Astrocyte (in vitro differentiated cells and primary cell): Measurements from ENCODE around the gene ZDHHC4. TPM values are rescaled to one million over a fixed set of nuclear protein-coding genes. Genes with fewer than 3 reads are reported as not detected.
"Not testable (repeated sequence)": the region's sequence is repeated elsewhere in the genome, so short reads cannot be mapped to it uniquely, and the experiment has no call there.

Experiments
- DNase-seq: peaks from one replicate; pipeline ENCODE4 v3.0.0-alpha.2; 2010; ENCODE audit warnings: low read depth
- FAIRE-seq: peaks from 2 replicates; lab custom pipeline; 2011; peaks lifted over from hg19 to GRCh38; lab: Jason Lieb, UNC
- H2AFZ ChIP-seq: 2 replicates; pipeline ENCODE4 v1.6.0; 2012; ENCODE audit warnings: low read depth, low read length, inconsistent platforms
- H3K27ac ChIP-seq: 2 replicates; pipeline ENCODE4 v1.5.1; 2011; ENCODE audit warnings: low read depth, low read length, inconsistent platforms
- H3K27me3 ChIP-seq: 2 replicates; pipeline ENCODE4 v1.6.0; 2011; ENCODE audit warnings: low read length, inconsistent platforms; ENCODE audit not compliant: insufficient read depth
- H3K36me3 ChIP-seq: 2 replicates; pipeline ENCODE4 v1.5.1; 2011; ENCODE audit warnings: low read length, inconsistent platforms; ENCODE audit not compliant: insufficient read depth
- H3K4me1 ChIP-seq: 2 replicates; pipeline ENCODE4 v1.5.1; 2011; ENCODE audit warnings: low read length, inconsistent platforms; ENCODE audit not compliant: insufficient read depth
- H3K4me2 ChIP-seq: 2 replicates; pipeline ENCODE4 v1.6.0; 2012; ENCODE audit warnings: low read length, inconsistent platforms
- H3K4me3 ChIP-seq: 2 replicates; pipeline ENCODE4 v1.5.1; 2011; ENCODE audit warnings: low read depth, mild to moderate bottlenecking, low read length, inconsistent platforms; ENCODE audit not compliant: insufficient read depth
- H3K79me2 ChIP-seq: 2 replicates; pipeline ENCODE4 v1.6.0; 2012; ENCODE audit warnings: mild to moderate bottlenecking, low read length, inconsistent platforms; ENCODE audit not compliant: insufficient read depth
- H3K9ac ChIP-seq: 2 replicates; pipeline ENCODE4 v1.6.0; 2012; ENCODE audit warnings: mild to moderate bottlenecking, low read length, inconsistent platforms
- H3K9me3 ChIP-seq: 2 replicates; pipeline ENCODE4 v1.5.1; 2012; ENCODE audit warnings: low read depth, mild to moderate bottlenecking, low read length, inconsistent platforms; ENCODE audit not compliant: insufficient read depth
- H4K20me1 ChIP-seq: 2 replicates; pipeline ENCODE4 v1.6.0; 2012; ENCODE audit warnings: low read length, inconsistent platforms; ENCODE audit not compliant: insufficient read depth
- H3K27ac Mint-ChIP-seq: one replicate; pipeline ENCODE4 v1.8.0; 2021; ENCODE audit warnings: mild to moderate bottlenecking, mixed read lengths; ENCODE audit not compliant: unreplicated experiment
- H3K27me3 Mint-ChIP-seq: one replicate; pipeline ENCODE4 v1.8.0; 2021; ENCODE audit warnings: low read depth, mixed read lengths; ENCODE audit not compliant: unreplicated experiment
- H3K36me3 Mint-ChIP-seq: one replicate; pipeline ENCODE4 v1.8.0; 2021; ENCODE audit warnings: low read depth, mixed read lengths; ENCODE audit not compliant: unreplicated experiment
- H3K4me1 Mint-ChIP-seq: one replicate; pipeline ENCODE4 v1.8.0; 2021; ENCODE audit warnings: low read depth, mixed read lengths; ENCODE audit not compliant: unreplicated experiment
- H3K4me3 Mint-ChIP-seq: one replicate; pipeline ENCODE4 v1.8.0; 2021; ENCODE audit warnings: mild to moderate bottlenecking, moderate library complexity, mixed read lengths; ENCODE audit not compliant: unreplicated experiment
- H3K9me3 Mint-ChIP-seq: one replicate; pipeline ENCODE4 v1.8.0; 2021; ENCODE audit warnings: mild to moderate bottlenecking, mixed read lengths; ENCODE audit not compliant: unreplicated experiment
- CTCF ChIP-seq: IDR thresholded peaks from 2 replicates; pipeline ENCODE4 v1.5.1; 2011; ENCODE audit warnings: low read depth, mild to moderate bottlenecking, inconsistent platforms, low read length, moderate library complexity; ENCODE audit not compliant: insufficient read depth
- EZH2 ChIP-seq: IDR thresholded peaks from 2 replicates; pipeline ENCODE4 v1.6.1; 2012; ENCODE audit warnings: mild to moderate bottlenecking, low read length, inconsistent platforms; ENCODE audit not compliant: insufficient read depth
- total RNA-seq: library from RNA; stranded (reverse); gene quantifications from 2 replicates; pipeline ENCODE4 v1.2.1, GENCODE V29; 2021

Gene ZDHHC4
- total RNA-seq, 1 donor from 2014 or later = 33.2 TPM

GRCh38 chr7:6578114-6579084 lies 1.1 kb downstream of the ZDHHC4 start:
- Mint-ChIP-seq H3K27ac (no peak overlapping the region), H3K36me3 (peaks cover 5% of the 10 kb centered on the region), H3K4me1 (peaks cover 3% of the 10 kb centered on the region), H3K27me3 (no peaks in the 10 kb centered on the region), H3K4me3 (peak overlapping the region; percentile 86), H3K9me3 (no peaks in the 10 kb centered on the region)
- Histone ChIP-seq H3K36me3 (peaks cover 9% of the 10 kb centered on the region), H3K4me3 (no peak overlapping the region), H3K4me1 (peaks cover 8% of the 10 kb centered on the region), H3K79me2 (no peaks in the 10 kb centered on the region), H4K20me1 (no peaks in the 10 kb centered on the region), H3K27ac (no peak overlapping the region), H3K4me2 (peak overlapping the region; percentile 85), H3K9me3 (no peaks in the 10 kb centered on the region), H2AFZ (peak overlapping the region; percentile 92), H3K9ac (peak overlapping the region; percentile 91), H3K27me3 (no peaks in the 10 kb centered on the region)
- no peak for DNase-seq
- TF ChIP-seq CTCF (no peak), EZH2 (no peak)
- no peak for FAIRE-seq

- Histone ChIP-seq H3K27ac (no peak overlapping the region), H3K4me1 (peaks cover 8% of the 10 kb centered on the region), H3K9me3 (no peaks in the 10 kb centered on the region), H3K36me3 (peaks cover 9% of the 10 kb centered on the region), H3K27me3 (no peaks in the 10 kb centered on the region), H2AFZ (no peak overlapping the region), H3K9ac (no peak overlapping the region), H3K4me2 (no peak overlapping the region), H3K79me2 (no peaks in the 10 kb centered on the region), H3K4me3 (no peak overlapping the region), H4K20me1 (no peaks in the 10 kb centered on the region)
- H3K27me3 Mint-ChIP-seq = no peaks in the 10 kb centered on the region
- no peak for DNase-seq
- TF ChIP-seq CTCF (no peak), EZH2 (no peak)
- no peak overlapping the region for H3K4me3 Mint-ChIP-seq
- H3K27ac Mint-ChIP-seq = no peak overlapping the region
- peaks cover 3% of the 10 kb centered on the region for H3K4me1 Mint-ChIP-seq
- peaks cover 5% of the 10 kb centered on the region for H3K36me3 Mint-ChIP-seq
- H3K9me3 Mint-ChIP-seq = no peaks in the 10 kb centered on the region
- FAIRE-seq = no peak
These were observed 2.2 kb downstream of the ZDHHC4 start for GRCh38 chr7:6579446-6579845.

- H3K4me3 ChIP-seq, H3K4me1 Mint-ChIP-seq, H4K20me1 ChIP-seq, H3K9me3 Mint-ChIP-seq, H3K27ac ChIP-seq, H3K4me1 ChIP-seq, H3K4me3 Mint-ChIP-seq, H3K9me3 ChIP-seq, H3K27me3 ChIP-seq, FAIRE-seq, H3K27me3 Mint-ChIP-seq, H3K9ac ChIP-seq, DNase-seq, H3K79me2 ChIP-seq, H3K4me2 ChIP-seq, H3K36me3 ChIP-seq, H3K27ac Mint-ChIP-seq, H2AFZ ChIP-seq: not testable (repeated sequence)
- peaks cover 13% of the 10 kb centered on the region for H3K36me3 Mint-ChIP-seq
These were observed 8.6 kb downstream of the ZDHHC4 start for GRCh38 chr7:6585746-6586432.
